PC-3 (cell line): ENCODE data around the gene RPE. TPM values are rescaled to one million over a fixed set of nuclear protein-coding genes. Genes with fewer than 3 reads are reported as not detected.

Source experiments
- ATAC-seq: fragments of 200-7000 bp; cut with Tn5 transposase; 2 replicates; pipeline ENCODE4 v1.9.1; 2020; ENCODE audit warnings: mild to moderate bottlenecking, moderate library complexity
- BruUV-seq: library from RNA; stranded (reverse); fragments of 400-500 nt; replicated peaks from 2 replicates; lab custom pipeline; 2021; lab: Mats Ljungman, UMichigan
- CTCF ChIA-PET: fragments of 300-600 bp; sonication (Branson Sonifier 250); formaldehyde crosslinking; loops from one replicate; lab custom pipeline; 2022; ENCODE audit warnings: antibody characterized with exemption; lab: Charles Lee
- POLR2A ChIA-PET: fragments of 300-600 bp; sonication (Branson Sonifier 250); formaldehyde crosslinking; loops from one replicate; lab custom pipeline; 2022; ENCODE audit warnings: antibody characterized with exemption; ENCODE audit not compliant: unreplicated experiment; lab: Charles Lee
- DNase-seq: peaks from one replicate; pipeline ENCODE4 v3.0.0-alpha.2; 2015
- H2AFZ ChIP-seq: fragments of 300-600 bp; sonication (generic); 2 replicates; pipeline ENCODE4 v1.6.0; 2016; ENCODE audit warnings: antibody characterized with exemption, low read length
- H3F3A ChIP-seq: fragments of 300-600 bp; sonication (generic); one replicate; pipeline ENCODE4 v1.6.0; 2017; ENCODE audit warnings: antibody characterized with exemption, low read length, control low read depth, mild to moderate bottlenecking; ENCODE audit not compliant: unreplicated experiment
- H3K27ac ChIP-seq: fragments of 300-600 bp; sonication (generic); 2 replicates; pipeline ENCODE4 v1.5.1; 2016; ENCODE audit warnings: mild to moderate bottlenecking, low read length
- H3K27me3 ChIP-seq: fragments of 300-600 bp; sonication (generic); 2 replicates; pipeline ENCODE4 v1.6.1; 2016; ENCODE audit warnings: low read length, mixed read lengths
- H3K36me3 ChIP-seq: fragments of 300-600 bp; sonication (generic); 2 replicates; pipeline ENCODE4 v1.6.1; 2016; ENCODE audit warnings: low read depth, mixed run types, low read length, mixed read lengths
- H3K4me1 ChIP-seq: fragments of 300-600 bp; sonication (generic); 2 replicates; pipeline ENCODE4 v1.5.1; 2016; ENCODE audit warnings: low read length; ENCODE audit not compliant: insufficient read depth
- H3K4me2 ChIP-seq: fragments of 300-600 bp; sonication (generic); 2 replicates; pipeline ENCODE4 v1.6.0; 2016; ENCODE audit warnings: low read length
- H3K4me3 ChIP-seq: fragments of 300-600 bp; sonication (generic); 2 replicates; pipeline ENCODE4 v1.5.1; 2016; ENCODE audit warnings: mild to moderate bottlenecking, low read length, mixed read lengths
- H3K79me2 ChIP-seq: fragments of 300-600 bp; sonication (generic); 2 replicates; pipeline ENCODE4 v1.6.1; 2017; ENCODE audit warnings: low read length, mixed read lengths
- H3K9ac ChIP-seq: fragments of 300-600 bp; sonication (generic); 2 replicates; pipeline ENCODE4 v1.6.0; 2016; ENCODE audit warnings: mild to moderate bottlenecking, low read length
- H3K9me2 ChIP-seq: fragments of 300-600 bp; sonication (generic); replicated peaks from 2 replicates; pipeline ENCODE4 v1.6.1; 2016; ENCODE audit warnings: mixed run types, low read length, mixed read lengths
- H3K9me3 ChIP-seq: fragments of 300-600 bp; sonication (generic); 2 replicates; pipeline ENCODE4 v1.6.1; 2016; ENCODE audit warnings: low read length, mixed read lengths
- H4K20me1 ChIP-seq: fragments of 300-600 bp; sonication (generic); 2 replicates; pipeline ENCODE4 v1.6.1; 2016; ENCODE audit warnings: low read length, mixed read lengths
- CTCF ChIP-seq: fragments of 300-600 bp; sonication (generic); conservative IDR thresholded peaks from 2 replicates; pipeline ENCODE4 v1.5.1; 2017; ENCODE audit warnings: antibody characterized with exemption, low read depth, mild to moderate bottlenecking, low read length
- EZH2 ChIP-seq: fragments of 300-600 bp; sonication (generic); IDR thresholded peaks from one replicate; pipeline ENCODE4 v1.6.1; 2017; ENCODE audit warnings: antibody characterized with exemption, mild to moderate bottlenecking, low read length; ENCODE audit not compliant: unreplicated experiment
- EZH2phosphoT487 ChIP-seq: fragments of 300-600 bp; sonication (generic); IDR thresholded peaks from 2 replicates; pipeline ENCODE4 v1.6.1; 2018; ENCODE audit warnings: mild to moderate bottlenecking, antibody characterized with exemption, low read length, borderline replicate concordance
- intact Hi-C: fragments of 100-400 bp; cut with micrococcal nuclease; formaldehyde crosslinking; loops from 2 replicates; pipeline ENCODE4 v1.9.0; 2023
- total RNA-seq: library from RNA; depleted of rRNA; stranded (reverse); fragments of >200 nt; gene quantifications from 2 replicates; pipeline ENCODE4 v1.2.3, GENCODE V29; 2014

Gene RPE
- total RNA-seq, 1 experiment from 2014 or later = 60.5 TPM

GRCh38 chr2:209977386-209978239 lies 24.8 kb upstream of the RPE start:
- Histone ChIP-seq H3K4me3 (no peak overlapping the region), H3K36me3 (no peaks in the 10 kb centered on the region), H4K20me1 (no peaks in the 10 kb centered on the region), H3K9me2 (no peaks in the 10 kb centered on the region), H3K27me3 (peaks cover 31% of the 10 kb centered on the region), H3K9me3 (no peaks in the 10 kb centered on the region), H3K4me2 (no peak overlapping the region), H3F3A (no peaks in the 10 kb centered on the region), H2AFZ (no peak overlapping the region), H3K9ac (no peak overlapping the region), H3K4me1 (no peaks in the 10 kb centered on the region), H3K79me2 (no peaks in the 10 kb centered on the region), H3K27ac (no peak overlapping the region)
- DNase-seq = peak; percentile 68
- CTCF ChIA-PET = no interaction called here
- no TSS peak for BruUV-seq
- intact Hi-C loops = loop anchor here (1.0 to 2.0 kb wide), 3 partner anchors 218 to 421 kb away; no protein-coding TSS in a partner anchor
- ATAC-seq = peak; percentile 46; the same call in 1 of the 2 replicates
- POLR2A ChIA-PET = no interaction called here
- peak; percentile 68 for TF ChIP-seq CTCF
- TF ChIP-seq EZH2 = no peak
- no peak for TF ChIP-seq EZH2phosphoT487

- no TSS peak for BruUV-seq
- intact Hi-C loops = no loop called here
Observed at GRCh38 chr2:209984291-209984690, 18.1 kb upstream of the RPE start.

More at GRCh38 chr2:209984291-209984690, 18.1 kb upstream of the RPE start:
- no peak for DNase-seq
- ChIA-PET POLR2A (no interaction called here), CTCF (no interaction called here)
- Histone ChIP-seq H3K9ac (no peak overlapping the region), H4K20me1 (no peaks in the 10 kb centered on the region), H3K4me1 (no peaks in the 10 kb centered on the region), H3K9me2 (no peaks in the 10 kb centered on the region), H3K9me3 (no peaks in the 10 kb centered on the region), H3K36me3 (no peaks in the 10 kb centered on the region), H3K4me2 (no peak overlapping the region), H3F3A (no peaks in the 10 kb centered on the region), H3K27me3 (peaks cover 77% of the 10 kb centered on the region), H3K79me2 (no peaks in the 10 kb centered on the region), H2AFZ (no peak overlapping the region), H3K27ac (no peak overlapping the region), H3K4me3 (no peak overlapping the region)
- no peak for ATAC-seq
- no peak for TF ChIP-seq CTCF
- TF ChIP-seq EZH2phosphoT487 = no peak
- TF ChIP-seq EZH2 = no peak
